T47D (cell line): ENCODE measurements around the gene TLR10.

Source experiments
- DNase-seq, 2 experiments: peaks; one replicate each; pipeline versions ENCODE4 v3.0.0 to v3.0.0-alpha.2; 2011 to 2012; ENCODE audit warnings: low read depth in 1 of 2, low spot score in 1 of 2
- JUND ChIP-seq: IDR thresholded peaks from 2 replicates; pipeline ENCODE4 v1.6.1; 2012; ENCODE audit warnings: low read depth
- in situ Hi-C: cut with HindIII; loops from 2 replicates; pipeline ENCODE4 v1.10.0; 2016; ENCODE audit warnings: low sequenced_read_pairs, low pct_unique_long_range_greater_than_20kb

The TLR10 gene

DNA sequence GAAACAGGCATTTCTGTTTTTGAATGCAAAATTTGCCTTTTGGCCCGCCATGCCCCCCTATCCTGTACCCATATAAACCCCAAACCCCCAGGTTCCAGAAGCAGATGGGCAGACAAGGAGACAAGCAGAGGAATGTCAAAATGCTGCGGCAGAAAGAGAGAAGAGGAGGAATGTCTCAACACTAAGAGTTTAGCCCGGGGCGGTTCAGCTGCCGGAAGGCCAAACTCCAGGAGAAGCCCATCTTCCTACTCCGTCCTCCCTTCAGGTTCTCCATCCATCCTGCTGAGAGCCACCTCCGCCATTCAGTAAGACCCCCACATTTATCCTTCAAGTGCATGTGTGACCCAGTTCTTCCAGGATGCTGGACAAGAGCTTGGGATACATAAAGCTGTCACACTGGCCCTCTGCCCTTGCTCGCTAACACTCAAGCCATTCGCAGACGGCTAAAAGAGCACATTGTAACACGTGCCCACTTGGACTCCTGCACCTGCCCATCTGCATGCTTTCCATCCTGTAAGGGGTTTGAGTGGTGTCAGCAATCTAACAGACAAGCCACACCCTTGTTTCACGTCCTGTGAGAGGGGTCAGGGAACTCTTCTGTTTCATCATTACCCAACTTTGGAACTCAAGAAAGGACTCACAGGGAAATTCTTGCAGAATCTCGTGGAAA is 31.3 kb downstream of the TLR10 start:
- in situ Hi-C loops = no loop called here
- TF ChIP-seq JUND = no peak
- no peak for DNase-seq

DNA sequence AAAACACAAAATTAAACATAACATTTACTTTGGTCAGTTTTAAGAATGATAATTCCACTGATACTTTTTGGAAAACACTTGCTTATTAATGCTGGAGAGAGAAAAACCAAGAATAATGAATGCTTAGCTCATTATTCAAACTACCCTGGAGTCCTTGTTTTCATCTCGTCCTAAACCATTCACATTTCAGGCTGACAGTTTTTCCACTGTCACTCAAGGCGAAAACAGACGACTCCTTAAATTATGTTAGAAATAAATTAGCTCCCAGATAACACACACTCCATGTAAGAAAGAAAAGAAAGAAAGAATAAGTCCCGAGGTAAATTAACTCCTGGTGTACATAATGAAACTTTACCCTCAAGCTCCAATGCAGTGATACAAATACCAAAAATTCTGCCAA is 33.5 kb downstream of the TLR10 start:
- no peak for TF ChIP-seq JUND
- no peak for DNase-seq
- in situ Hi-C loops = no loop called here

DNA sequence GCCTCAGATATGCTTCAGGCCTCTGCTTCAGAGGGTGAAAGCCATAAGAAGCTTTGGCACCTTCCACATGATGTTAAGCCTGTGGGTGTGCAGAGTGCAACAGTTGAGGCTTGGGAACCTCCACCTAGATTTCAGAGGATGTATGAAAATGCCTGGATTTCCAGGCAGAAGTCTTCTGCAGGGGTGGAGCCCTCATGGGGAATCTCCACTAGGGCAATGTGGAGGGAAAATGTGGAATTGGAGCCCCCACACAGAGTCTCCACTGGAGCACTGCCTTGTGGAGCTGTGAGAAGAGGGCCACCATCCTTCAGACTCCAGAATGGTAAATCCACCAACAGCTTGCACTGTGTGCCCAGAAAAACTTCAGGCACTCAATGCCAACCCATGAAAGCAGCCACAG is 35.2 kb downstream of the TLR10 start:
- TF ChIP-seq JUND = no peak
- no peak for DNase-seq
- in situ Hi-C loops = no loop called here

DNA sequence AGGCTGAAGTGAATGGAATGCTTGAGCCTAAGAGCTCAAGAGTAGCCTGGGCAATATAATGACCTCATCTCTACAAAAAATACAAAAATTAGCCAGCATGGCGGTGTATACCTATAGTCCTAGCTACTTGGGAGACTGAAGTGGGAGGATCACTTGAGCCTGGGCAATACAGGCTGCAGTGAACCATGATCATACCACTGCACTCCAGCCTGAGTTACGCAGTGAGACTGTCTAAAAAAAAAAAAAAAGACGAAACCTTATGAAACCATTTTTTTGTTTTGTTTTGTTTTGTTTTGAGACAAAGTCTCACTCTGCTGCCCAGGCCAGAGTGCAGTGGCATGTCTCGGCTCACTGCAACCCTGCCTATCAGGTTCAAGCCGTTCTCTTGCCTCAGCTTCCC is 36.9 kb downstream of the TLR10 start:
- TF ChIP-seq JUND = no peak
- no peak for DNase-seq

DNA sequence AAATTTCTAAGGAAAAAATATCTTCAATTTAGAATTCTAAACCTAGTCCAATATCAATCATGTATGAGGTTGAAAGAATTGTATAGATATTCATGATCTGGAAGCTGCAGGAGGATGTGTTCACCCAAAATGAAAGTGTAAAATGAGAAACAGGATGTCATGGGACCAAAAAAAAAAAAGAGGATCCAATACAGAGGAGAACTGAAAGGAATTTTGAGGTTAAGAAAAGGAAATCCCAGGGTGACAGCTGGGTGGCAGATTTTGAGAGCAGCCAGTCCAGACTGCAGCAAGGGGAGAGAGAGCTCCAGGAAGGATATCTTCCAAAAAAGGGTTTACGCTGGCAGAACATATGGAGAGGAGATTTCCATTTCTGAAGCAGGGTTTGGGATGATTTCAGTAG is 38.9 kb downstream of the TLR10 start:
- in situ Hi-C loops = no loop called here
- DNase-seq = no peak
- no peak for TF ChIP-seq JUND

More for the DNA sequence above, 36.9 kb downstream of the TLR10 start:
- in situ Hi-C loops = no loop called here

DNA sequence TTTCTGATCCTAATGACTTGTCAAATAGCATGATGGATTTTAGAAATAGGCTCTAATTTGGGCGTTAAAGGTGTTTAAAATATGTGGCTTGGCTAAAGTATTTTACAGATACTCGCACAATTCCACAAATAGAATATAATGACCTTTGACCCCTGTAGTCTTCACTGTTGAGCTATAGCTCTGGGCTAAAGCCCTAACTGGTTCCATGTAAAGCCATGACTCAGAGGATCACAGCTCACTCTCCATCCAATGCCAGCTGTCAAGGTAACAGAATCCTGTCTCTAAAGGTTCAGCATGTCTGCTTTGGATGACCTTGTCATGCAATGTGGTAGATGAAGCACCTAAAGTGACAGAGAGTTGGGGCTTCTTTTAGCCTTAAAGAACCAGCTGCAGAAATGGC is 42.5 kb downstream of the TLR10 start:
- DNase-seq = no peak
- in situ Hi-C loops = no loop called here
- TF ChIP-seq JUND = no peak

DNA sequence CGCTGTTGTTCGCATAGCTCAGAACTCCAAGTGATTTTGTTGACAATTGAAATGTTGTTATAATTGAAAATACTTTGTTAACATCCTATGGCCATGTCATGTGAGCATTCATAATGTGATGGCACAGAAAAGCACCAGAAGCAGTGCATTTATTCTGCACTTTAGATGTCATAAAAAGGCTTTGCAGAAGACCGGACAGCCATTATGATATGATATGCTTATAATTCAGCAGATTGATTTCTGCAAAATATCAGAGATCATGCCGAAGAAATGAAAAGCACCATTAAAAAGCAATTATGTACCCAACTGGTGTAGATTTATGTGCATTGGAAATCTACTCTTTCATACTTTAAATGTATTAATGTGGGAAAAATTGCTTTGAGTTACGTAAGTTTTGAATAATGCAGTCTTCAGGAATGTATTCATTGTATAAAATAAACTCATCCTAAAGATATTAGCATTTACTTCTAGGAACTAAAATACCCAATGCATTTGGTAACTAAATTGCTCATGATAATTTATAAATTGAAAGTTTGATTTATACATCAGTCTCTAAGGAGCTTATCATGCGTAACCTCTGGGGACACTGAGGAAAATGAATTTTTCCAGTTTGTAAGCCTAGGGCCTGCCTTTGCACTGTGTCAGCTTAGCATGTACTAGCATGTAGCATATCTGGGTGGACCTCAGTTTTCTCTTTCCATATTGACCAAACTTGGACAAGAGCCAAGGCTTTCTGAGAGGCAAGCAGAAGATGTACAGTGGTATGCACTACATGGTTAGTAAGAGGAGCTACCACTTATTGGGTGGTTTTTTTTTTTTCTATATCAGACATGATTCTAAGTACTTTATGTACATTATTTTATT is 43.6 kb downstream of the TLR10 start:
- no peak for TF ChIP-seq JUND
- DNase-seq = no peak
- in situ Hi-C loops = no loop called here

DNA sequence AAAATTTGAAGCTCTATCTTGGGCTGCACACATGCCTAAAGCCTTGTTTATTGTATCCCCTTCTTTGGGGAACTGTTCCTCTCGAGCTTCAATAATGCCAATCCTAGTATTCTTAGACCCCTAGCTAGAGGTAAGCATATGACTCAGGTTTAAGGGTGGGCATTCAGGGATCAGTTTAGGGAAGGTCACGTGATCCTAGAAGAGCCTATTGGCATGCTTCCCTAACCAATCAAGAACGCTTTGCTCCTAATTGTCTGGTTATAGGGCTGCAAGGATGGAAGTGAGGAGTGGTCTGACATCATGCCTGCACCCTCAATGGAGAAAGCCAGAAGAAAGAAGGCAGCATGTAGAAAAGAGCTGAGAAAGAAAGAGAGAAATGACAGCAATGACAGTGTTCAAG is 46.9 kb downstream of the TLR10 start:
- in situ Hi-C loops = no loop called here
- no peak for DNase-seq
- TF ChIP-seq JUND = no peak

DNA sequence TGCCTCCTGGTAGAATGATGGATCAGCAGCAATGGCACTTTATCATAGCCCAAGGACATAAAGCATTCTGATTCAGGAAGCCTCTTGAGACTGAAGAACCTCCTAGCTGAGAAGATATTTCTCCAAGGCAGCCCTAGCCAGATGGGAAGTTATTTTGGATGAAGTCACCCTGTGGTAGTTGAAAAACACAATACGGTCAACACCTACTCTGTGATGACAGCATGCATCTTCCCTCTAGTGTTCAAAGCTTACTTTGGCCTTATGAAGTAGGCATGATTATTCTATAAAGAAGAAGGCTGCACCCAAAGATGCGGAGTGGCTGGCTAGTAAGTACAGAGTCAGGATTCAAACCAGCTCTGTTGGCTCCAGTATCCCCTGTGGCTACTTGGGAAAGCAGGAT is 47.9 kb downstream of the TLR10 start:
- TF ChIP-seq JUND = no peak
- no peak for DNase-seq
- in situ Hi-C loops = no loop called here

DNA sequence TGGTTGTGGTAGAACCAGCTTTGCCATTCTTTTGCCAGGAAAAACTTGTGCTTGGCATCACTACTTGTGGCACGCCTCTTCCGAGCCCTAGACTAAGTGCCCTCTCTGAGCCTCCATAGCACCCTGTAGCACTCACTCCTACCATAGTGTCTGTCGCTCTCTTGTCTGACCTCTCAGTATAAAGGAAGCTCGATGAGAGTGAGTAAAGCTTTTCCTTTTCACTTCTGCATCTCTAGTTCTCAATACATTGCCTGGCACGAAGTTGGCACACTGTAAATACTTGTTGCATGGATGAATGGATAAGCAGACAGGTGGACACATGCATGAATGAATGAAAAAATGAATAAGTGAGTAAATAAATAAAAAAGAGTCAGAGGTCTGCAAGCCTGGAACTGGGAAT is 48.3 kb downstream of the TLR10 start:
- DNase-seq = no peak
- in situ Hi-C loops = no loop called here
- TF ChIP-seq JUND = no peak

DNA sequence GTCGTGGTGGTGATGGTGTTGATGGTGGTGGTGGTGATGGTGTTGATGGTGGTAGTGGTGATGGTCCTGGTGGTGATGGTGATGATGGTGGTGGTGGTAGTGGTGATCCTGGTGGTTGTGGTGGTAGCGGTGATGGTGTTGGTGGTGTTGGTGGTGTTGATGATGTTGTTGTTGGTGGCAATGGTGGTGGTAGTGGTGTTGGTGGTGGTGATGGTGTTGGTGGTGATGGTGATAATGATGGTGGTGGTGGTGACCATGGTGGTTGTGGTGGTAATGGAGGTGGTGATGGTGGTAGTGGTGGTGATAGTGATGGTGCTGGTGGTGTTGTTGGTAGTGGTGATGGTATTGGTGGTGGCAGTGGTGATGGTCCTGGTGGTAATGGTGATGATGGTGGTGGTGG is 49.1 kb downstream of the TLR10 start:
- in situ Hi-C loops = no loop called here

DNA sequence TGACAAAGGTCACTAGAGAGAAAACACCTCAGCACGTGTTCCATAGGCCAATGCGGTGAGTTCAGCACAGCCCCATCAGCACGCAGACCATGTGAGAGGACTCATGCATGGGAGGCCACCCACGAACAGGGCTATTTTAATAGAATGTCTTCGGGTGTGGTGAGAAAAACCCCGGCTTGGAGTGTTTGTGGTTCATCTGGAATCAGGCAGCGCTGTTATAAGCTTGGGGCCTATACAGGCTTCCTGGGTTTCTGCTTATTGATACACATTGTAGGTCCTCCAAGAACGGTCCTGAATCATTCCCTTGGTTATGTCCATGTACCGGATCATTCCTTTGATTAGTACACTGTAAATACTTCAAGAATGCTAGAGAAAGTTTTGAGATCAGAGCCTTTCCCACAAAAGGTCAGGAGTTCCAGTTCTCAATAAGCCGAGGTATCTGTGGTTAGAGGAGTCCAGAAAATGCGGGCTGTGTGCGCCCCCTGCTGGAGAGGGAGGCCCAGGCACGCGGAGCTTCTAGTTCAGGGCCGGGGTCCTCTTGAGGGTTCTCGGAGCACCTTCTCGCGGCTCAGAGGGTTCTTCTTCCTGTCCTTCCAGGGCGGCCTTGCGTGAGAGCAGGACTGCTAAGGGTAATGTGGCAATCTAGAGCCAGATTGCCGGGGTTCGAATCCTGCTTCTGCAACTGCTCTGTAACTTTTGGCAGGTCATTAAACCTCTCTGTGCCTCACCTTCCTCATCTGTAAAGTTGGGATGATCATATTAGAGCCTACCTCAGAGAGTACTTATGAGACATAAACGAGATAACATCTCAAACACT is 51.8 kb downstream of the TLR10 start:
- DNase-seq = peak in 1 of 2 experiments; percentile 55
- in situ Hi-C loops = no loop called here
- TF ChIP-seq JUND = no peak

More for the DNA sequence above, 49.1 kb downstream of the TLR10 start:
- TF ChIP-seq JUND = no peak
- no peak for DNase-seq

DNA sequence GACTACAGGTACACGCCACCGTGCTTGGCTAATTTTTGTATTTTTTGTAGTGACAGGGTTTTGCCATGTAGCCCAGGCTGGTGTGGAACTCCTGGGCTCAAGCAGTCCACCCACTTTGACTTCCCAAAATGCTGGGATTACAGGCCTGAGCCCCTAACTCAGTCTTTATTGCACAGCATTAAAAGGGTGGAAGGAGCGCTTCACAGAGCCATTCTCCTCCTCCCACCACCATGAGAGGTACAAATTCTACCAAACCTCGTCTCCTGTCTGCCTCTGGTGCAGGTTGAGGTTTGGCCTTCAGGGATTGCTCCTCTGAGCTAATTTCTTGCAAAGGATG is 52.3 kb downstream of the TLR10 start:
- in situ Hi-C loops = no loop called here
- no peak for DNase-seq
- no peak for TF ChIP-seq JUND
